GM10266 (cell line): ENCODE data around the gene ARHGAP27.

Experiments used
- DNase-seq: peaks from one replicate; pipeline ENCODE4 v3.0.0; 2012; ENCODE audit errors: extremely low spot score
- CTCF ChIP-seq: IDR thresholded peaks from 2 replicates; pipeline ENCODE4 v1.5.1; 2012; ENCODE audit warnings: mild to moderate bottlenecking, low read depth; ENCODE audit not compliant: control insufficient read depth, insufficient read depth; ENCODE audit errors: missing control alignments

ARHGAP27 gene

GRCh38 chr17:45433159-45433535 lies 477 bp upstream of the ARHGAP27 start:
- no peak for TF ChIP-seq CTCF
- DNase-seq = no peak

GRCh38 chr17:45431531-45432404 lies 902 bp downstream of the ARHGAP27 start:
- no peak for TF ChIP-seq CTCF

GRCh38 chr17:45430738-45431530 lies 1.7 kb downstream of the ARHGAP27 start:
- no peak for TF ChIP-seq CTCF
- DNase-seq = peak; percentile 89

More at GRCh38 chr17:45431531-45432404, 902 bp downstream of the ARHGAP27 start:
- peak; percentile 94 for DNase-seq

- DNase-seq = no peak
- TF ChIP-seq CTCF = no peak
These were observed 2.5 kb downstream of the ARHGAP27 start for GRCh38 chr17:45430006-45430737.

- no peak for DNase-seq
- no peak for TF ChIP-seq CTCF
These were observed 3.2 kb downstream of the ARHGAP27 start for GRCh38 chr17:45429339-45430005.

- TF ChIP-seq CTCF = no peak
- peak; percentile 38 for DNase-seq
These were observed 3.7 kb downstream of the ARHGAP27 start for GRCh38 chr17:45428931-45429338.
